ENCODE measurements around the gene GAD2.
"Not testable (repeated sequence)": the region's sequence is repeated elsewhere in the genome, so short reads cannot be mapped to it uniquely, and the experiment has no call there.

The GAD2 gene

GRCh38 chr10:26326851-26327250 is 110.3 kb downstream of the GAD2 start:
- no peak for DNase-seq

- DNase-seq, result no peak
Measured at GRCh38 chr10:26327811-26328210, 111.2 kb downstream of the GAD2 start.

GRCh38 chr10:26331371-26331770 is 114.8 kb downstream of the GAD2 start:
- no peak for DNase-seq

- no peak for DNase-seq
Measured at GRCh38 chr10:26334232-26334931, 117.8 kb downstream of the GAD2 start.

- DNase-seq, result peak; percentile 68
Measured at GRCh38 chr10:26334932-26335573, 118.5 kb downstream of the GAD2 start.

- DNase-seq, result no peak
Measured at GRCh38 chr10:26335574-26336093, 119.1 kb downstream of the GAD2 start.

- DNase-seq, result no peak
Measured at GRCh38 chr10:26336979-26337378, 120.4 kb downstream of the GAD2 start.

GRCh38 chr10:26341701-26342100 is 125.1 kb downstream of the GAD2 start:
- no peak for DNase-seq

GRCh38 chr10:26348821-26349417 is 132.3 kb downstream of the GAD2 start:
- not testable (repeated sequence) for DNase-seq

Measured in stimulated activated CD8-positive, alpha-beta memory T cell treated with anti-CD3 and anti-CD28 coated beads, Interleukin-4, amount 100 ng/mL, for 48 hours (primary cell).